Vagina (tissue), 2 donors: ENCODE measurements around the gene KLC1.

Experiments
- POLR2A ChIP-seq, 2 donors: fragments of 450-650 bp; IDR thresholded peaks; one replicate each; pipeline ENCODE4 v1.6.1; 2017; ENCODE audit warnings: antibody characterized with exemption in 2 of 2, mild to moderate bottlenecking in 2 of 2, moderate library complexity in 2 of 2
- POLR2AphosphoS5 ChIP-seq, 2 donors: sonication (generic); formaldehyde crosslinking; IDR thresholded peaks; one replicate each; pipeline ENCODE4 v1.9.0; 2017; ENCODE audit warnings: antibody characterized with exemption in 2 of 2, mild to moderate bottlenecking in 2 of 2, low read depth in 1 of 2; ENCODE audit not compliant: insufficient read depth in 1 of 2
- TF ChIP-seq, protein P1 (sequence below), 3 experiments: fragments of 450-650 bp in 2 of 3; fragments of 200-600 bp in 1 of 3; sonication (generic) in 1 of 3; IDR thresholded peaks; one replicate each; pipeline ENCODE4 v1.5.1; 2017 to 2019; ENCODE audit warnings: antibody characterized with exemption in 3 of 3, mild to moderate bottlenecking in 2 of 3, moderate library complexity in 2 of 3

DNA sequence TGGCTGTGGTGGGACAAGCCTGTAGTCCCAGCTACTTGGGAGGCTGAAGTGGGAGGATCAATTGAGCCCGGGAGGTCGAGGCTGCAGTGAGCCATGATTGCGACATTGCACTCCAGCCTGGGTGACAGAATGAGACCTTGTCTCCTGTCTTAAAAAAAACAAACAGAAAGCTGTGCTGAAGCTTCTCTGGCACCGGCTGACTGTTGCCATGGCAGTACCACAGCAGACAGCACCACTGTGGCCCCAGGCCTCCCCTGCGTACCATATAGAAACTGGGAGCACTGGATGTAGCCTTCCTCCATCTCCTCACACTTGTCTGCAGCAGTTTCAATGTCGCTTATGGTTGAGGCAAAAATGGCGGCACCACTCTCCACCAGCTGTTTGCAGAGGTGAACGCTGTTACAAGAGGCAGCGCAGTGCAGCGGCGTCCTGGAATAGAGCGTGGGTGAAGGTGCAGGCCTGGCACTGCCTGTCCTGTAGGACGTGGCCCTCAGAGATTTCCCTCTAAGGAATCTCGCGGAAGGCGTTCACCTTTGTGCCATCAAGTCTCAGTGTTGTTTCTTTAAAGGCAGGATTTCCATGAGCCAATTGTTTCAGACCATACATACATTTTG is 108.5 kb downstream of the KLC1 start:
- TF ChIP-seq POLR2A (IDR thresholded peaks at IDR 0.05) (no peak), POLR2AphosphoS5 (IDR thresholded peaks at IDR 0.05; ENCODE audit: insufficient read depth in 1 of 2, low read depth in 1 of 2) (no peak)
- TF ChIP-seq, protein P1, sequence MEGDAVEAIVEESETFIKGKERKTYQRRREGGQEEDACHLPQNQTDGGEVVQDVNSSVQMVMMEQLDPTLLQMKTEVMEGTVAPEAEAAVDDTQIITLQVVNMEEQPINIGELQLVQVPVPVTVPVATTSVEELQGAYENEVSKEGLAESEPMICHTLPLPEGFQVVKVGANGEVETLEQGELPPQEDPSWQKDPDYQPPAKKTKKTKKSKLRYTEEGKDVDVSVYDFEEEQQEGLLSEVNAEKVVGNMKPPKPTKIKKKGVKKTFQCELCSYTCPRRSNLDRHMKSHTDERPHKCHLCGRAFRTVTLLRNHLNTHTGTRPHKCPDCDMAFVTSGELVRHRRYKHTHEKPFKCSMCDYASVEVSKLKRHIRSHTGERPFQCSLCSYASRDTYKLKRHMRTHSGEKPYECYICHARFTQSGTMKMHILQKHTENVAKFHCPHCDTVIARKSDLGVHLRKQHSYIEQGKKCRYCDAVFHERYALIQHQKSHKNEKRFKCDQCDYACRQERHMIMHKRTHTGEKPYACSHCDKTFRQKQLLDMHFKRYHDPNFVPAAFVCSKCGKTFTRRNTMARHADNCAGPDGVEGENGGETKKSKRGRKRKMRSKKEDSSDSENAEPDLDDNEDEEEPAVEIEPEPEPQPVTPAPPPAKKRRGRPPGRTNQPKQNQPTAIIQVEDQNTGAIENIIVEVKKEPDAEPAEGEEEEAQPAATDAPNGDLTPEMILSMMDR (IDR thresholded peaks at IDR 0.05): no peak
